ENCODE data around the gene RTN1. TPM values are rescaled to one million over a fixed set of nuclear protein-coding genes. Genes with fewer than 3 reads are reported as not detected.

The RTN1 gene
- total and polyA plus RNA-seq, 2 experiments from 2014 or later = 4.2 to 4.3 TPM

DNA sequence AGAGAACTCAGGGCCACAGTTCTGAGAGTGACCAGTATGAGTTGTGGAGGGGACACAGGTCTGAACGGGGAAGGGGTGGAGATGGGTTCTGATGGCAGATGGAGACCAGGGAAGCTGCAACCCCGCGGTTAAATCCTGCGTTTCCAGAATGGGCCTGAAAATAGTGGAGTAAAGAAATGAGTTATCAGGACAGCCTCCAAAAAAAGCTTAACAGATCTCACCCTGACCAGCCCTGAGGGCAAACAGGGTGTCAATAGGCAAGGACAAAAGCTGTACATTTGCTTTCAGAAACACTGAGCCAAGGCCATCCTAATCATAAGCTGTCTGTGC lies 555 bp upstream of the RTN1 start (continued):
- TF ChIP-seq ZNF462 (CRISPR knock-in tag; IDR thresholded peaks at IDR 0.05) (no peak), POLR2AphosphoS5 (IDR thresholded peaks at IDR 0.05; ENCODE audit: low read depth) (no peak), ZNF114 (CRISPR knock-in tag; IDR thresholded peaks at IDR 0.05) (no peak)

- TF ChIP-seq, protein P1, sequence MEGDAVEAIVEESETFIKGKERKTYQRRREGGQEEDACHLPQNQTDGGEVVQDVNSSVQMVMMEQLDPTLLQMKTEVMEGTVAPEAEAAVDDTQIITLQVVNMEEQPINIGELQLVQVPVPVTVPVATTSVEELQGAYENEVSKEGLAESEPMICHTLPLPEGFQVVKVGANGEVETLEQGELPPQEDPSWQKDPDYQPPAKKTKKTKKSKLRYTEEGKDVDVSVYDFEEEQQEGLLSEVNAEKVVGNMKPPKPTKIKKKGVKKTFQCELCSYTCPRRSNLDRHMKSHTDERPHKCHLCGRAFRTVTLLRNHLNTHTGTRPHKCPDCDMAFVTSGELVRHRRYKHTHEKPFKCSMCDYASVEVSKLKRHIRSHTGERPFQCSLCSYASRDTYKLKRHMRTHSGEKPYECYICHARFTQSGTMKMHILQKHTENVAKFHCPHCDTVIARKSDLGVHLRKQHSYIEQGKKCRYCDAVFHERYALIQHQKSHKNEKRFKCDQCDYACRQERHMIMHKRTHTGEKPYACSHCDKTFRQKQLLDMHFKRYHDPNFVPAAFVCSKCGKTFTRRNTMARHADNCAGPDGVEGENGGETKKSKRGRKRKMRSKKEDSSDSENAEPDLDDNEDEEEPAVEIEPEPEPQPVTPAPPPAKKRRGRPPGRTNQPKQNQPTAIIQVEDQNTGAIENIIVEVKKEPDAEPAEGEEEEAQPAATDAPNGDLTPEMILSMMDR (conservative IDR thresholded peaks at IDR 0.05; ENCODE audit: low read depth in 2 of 2) = no peak
- no peak for TF ChIP-seq EZH2 (IDR thresholded peaks at IDR 0.05; ENCODE audit: low read depth, unreplicated experiment)
- ATAC-seq (peak; percentile 72), DNase-seq (ENCODE audit: low spot score) (peak; percentile 66)
- no peaks in the 10 kb centered on the region for H3K79me2 ChIP-seq (replicated peaks; ENCODE audit: insufficient read depth)
- peaks cover 7% of the 10 kb centered on the region; the same call in 1 of the 2 replicates for H3K4me1 ChIP-seq (ENCODE audit: insufficient read depth)
- peak overlapping the region; percentile 95 for H3K4me2 ChIP-seq
- H3K4me3 Mint-ChIP-seq = peak overlapping the region; percentile 72
- no peaks in the 10 kb centered on the region for H3F3A ChIP-seq (replicated peaks; ENCODE audit: low read depth)
- H2AFZ ChIP-seq = peak overlapping the region; percentile 72
- H3K4me3 ChIP-seq = peak overlapping the region; percentile 78
- peaks cover 30% of the 10 kb centered on the region for H3K27me3 Mint-ChIP-seq (ENCODE audit: insufficient read depth, low read depth, poor library complexity)
- H3K36me3 ChIP-seq (ENCODE audit: insufficient read depth) = no peaks in the 10 kb centered on the region
- H4K20me1 ChIP-seq (replicated peaks; ENCODE audit: insufficient read depth) = no peaks in the 10 kb centered on the region
- no peaks in the 10 kb centered on the region; the same call in 2 of the 3 replicates for H3K9me3 Mint-ChIP-seq
- H3K9me2 ChIP-seq (ENCODE audit: insufficient read depth) = no peaks in the 10 kb centered on the region
- no peak overlapping the region for H3K27ac Mint-ChIP-seq
- H3K27me3 ChIP-seq (ENCODE audit: insufficient read depth) = peaks cover 58% of the 10 kb centered on the region
- H3K27ac ChIP-seq (ENCODE audit: low read depth) = no peak overlapping the region
- peaks cover 12% of the 10 kb centered on the region for H3K4me1 Mint-ChIP-seq
- no peaks in the 10 kb centered on the region for H3K36me3 Mint-ChIP-seq (ENCODE audit: low read depth)
Observed at GRCh38 chr14:59869381-59870255, 958 bp downstream of the RTN1 start.
